IPS-18c (cell line): Measurements from ENCODE around the gene TMEM123.

Experiments
- H3K4me3 ChIP-seq: 2 replicates; pipeline ENCODE4 v1.7.0; 2013; ENCODE audit warnings: low read depth, mild to moderate bottlenecking, low read length, moderate library complexity; ENCODE audit not compliant: insufficient read depth
- H3K9me3 ChIP-seq: one replicate; pipeline ENCODE4 v1.6.1; 2013; ENCODE audit warnings: mild to moderate bottlenecking, low read length, moderate library complexity; ENCODE audit not compliant: control insufficient read depth, insufficient read depth

The TMEM123 gene, protein sequence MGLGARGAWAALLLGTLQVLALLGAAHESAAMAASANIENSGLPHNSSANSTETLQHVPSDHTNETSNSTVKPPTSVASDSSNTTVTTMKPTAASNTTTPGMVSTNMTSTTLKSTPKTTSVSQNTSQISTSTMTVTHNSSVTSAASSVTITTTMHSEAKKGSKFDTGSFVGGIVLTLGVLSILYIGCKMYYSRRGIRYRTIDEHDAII

DNA sequence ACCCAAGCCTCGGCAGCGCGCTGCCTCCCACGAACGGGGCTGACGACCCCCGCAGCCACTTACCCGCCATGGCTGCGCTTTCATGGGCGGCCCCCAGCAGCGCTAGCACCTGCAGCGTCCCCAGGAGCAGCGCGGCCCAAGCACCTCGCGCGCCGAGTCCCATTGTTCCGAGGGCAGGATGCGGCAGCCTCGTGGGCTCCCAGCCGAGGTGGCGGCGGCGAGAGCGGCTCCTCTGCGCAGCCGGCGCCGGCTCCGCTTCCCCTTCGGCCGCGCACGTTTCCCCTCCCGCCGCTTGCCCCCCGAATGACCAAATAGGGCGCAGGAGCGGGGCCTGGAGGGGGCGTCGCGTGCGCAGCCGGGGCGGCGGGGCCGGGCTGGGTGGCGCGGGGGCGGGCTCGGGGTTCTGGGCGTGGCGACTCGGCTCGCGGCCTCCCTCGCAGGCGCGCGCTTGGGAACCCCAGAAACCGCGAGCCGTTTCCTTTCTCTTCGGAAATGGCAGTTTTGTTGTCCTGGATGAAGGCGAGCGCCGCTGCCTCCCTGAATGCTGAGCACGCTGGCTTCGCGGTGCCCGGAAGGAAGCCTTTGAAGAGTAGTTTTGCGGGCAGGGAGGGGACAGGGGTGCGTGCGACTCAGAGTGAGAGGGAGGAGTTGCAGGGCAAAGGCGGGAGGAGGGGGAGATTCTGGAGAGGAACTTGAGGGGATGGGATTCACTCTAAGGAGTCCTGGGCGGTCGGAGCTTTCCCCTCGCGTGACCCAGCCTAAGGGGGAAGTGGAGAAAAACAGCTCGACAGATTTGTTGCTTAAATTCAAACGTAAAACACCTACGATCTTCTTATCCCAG is at the start of gene TMEM123:
Gene TMEM123, minus strand, starts transcription at position 305 of the 841 bp plus-strand sequence. Its CDS starts 142 bp downstream, at position 163.
- Histone ChIP-seq H3K9me3 (no peaks in the 10 kb centered on the region), H3K4me3 (peak within 1 kb of the TSS; percentile 90)

DNA sequence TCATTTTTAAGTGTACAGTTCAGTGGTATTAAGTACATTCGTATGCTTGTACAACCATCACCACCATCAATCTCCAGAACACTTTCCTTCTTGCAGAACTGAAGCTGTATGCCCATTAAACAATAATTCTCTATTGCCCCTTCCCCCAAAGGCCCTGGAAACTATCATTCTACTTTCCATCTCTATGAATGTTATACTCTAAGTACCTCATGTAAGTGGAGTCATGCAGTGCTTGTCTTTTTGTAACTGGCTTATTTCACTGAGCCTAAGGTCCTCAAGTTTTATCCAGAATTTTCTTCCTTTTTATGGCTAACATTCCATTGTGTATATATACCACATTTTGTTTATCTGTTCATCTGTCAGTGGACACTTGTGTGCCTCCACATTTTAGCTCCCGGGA is 48.3 kb upstream of the TMEM123 start:
- no peaks in the 10 kb centered on the region for H3K9me3 ChIP-seq
- no peak overlapping the region for H3K4me3 ChIP-seq

DNA sequence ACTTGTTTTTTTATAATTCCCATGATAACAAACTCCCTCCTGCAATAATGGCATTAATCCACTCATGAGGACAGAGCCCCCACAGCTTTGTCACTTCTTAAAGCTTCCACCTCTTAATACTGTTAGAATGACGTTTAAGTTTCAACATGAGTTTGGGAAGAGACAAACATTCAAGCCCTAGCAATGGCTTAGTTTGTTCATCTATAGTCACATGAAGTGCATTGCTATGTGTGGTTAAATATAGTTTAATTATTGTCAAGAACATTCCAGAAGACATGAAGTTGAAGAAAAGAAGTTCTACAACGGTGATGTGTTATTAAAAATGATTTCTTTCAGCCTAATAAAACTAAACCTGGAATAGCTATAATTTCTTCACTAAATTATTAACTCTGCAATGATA is 47.4 kb upstream of the TMEM123 start:
- Histone ChIP-seq H3K4me3 (no peak overlapping the region), H3K9me3 (no peaks in the 10 kb centered on the region)

DNA sequence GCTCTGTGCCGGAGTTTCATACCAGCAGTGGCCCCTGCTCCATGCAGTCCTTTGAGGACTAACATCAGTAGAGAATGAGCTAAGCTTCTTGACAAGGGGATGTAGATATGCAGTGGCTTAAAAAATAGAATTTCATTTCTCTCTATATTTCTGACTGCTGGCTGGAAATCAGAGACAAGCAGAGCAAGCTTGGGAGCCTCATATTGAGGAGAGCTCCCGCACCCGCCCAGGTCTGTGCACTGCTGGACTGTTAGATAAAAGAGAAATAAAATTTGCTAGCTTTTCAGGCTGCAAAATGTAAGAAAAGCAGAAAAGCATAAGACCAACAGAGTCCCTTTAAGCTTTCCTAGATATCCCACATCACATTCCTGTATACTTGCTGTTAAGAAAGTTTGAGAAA is 46.6 kb upstream of the TMEM123 start:
- Histone ChIP-seq H3K4me3 (no peak overlapping the region), H3K9me3 (no peaks in the 10 kb centered on the region)

DNA sequence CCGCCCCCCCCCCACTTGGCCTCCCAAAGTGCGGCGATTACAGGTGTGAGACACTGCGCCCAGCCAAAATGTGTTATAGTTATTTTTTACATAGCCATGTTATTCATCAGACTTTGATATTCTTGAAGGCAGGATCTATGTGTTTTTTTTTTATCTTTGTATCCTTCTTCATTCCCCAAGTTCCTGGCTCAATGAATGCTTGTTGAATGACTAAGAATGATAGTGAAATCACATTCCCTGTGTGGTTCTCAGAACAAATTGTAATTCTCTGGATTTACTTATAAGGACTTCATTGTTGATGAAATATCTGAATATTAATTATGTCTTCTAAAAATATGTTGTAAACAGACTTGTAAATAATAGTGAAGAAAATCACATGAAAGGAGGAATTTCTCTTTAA is 44.5 kb upstream of the TMEM123 start:
- Histone ChIP-seq H3K9me3 (no peaks in the 10 kb centered on the region), H3K4me3 (no peak overlapping the region)

DNA sequence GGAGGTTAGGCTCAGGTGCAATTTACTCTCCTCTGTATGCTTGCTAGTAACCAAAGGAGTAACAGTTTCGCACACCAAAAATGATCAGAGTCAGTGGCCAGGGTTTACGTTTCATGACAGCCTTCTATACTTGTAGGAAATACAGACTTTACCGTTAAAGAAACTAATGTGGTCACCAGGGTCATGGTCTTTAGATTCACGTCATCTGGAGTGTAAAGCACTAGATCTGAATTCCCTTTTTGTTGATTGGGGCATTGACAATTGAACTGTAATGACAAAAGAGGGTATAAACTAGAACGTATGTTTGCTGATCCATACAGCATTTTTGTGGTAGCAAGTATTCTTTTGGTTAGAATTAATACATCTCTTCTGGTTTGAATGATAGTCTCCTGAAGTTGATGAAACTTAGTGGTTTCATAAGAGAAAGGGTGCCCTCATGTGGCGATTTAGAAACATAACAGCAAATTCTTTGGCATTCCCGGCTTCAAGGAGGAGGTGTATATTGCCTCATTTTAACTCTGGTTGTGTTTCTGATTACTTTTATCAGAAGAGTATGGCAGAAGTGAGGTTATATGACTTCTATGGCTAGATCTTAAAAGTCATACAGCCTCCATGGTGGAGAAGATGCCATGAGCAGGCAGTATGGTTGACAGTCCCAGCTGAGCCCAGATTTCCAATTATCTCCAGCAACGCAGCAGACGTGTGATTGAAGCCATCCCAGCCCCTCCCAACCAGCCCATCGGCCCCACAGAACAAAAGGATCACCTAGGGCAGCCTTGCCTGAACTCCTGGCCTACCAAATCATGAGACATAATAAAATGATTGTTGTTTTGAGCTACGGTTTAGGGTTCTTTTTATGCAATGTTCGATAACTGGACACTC is 42.8 kb upstream of the TMEM123 start:
- Histone ChIP-seq H3K4me3 (no peak overlapping the region), H3K9me3 (no peaks in the 10 kb centered on the region)

DNA sequence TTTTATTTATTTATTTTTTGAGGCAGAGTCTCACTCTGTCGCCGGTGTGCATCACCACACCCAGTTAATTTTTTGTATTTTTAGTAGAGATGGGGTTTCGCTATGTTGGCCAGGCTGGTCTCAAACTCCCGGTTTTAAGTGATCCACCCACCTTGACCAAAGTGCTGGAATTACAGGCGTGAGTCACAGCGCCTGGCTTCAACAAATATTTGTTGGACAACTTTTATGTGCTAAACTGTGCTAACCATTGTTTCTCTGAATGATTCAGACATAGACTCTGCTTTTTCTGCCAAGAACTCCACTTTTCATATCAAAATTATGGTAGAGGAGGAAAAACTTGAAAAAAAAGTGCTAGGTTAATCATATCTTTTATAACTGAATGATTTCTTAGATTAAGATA is 41.7 kb upstream of the TMEM123 start:
- H3K4me3 ChIP-seq = no peak overlapping the region
- no peaks in the 10 kb centered on the region for H3K9me3 ChIP-seq

DNA sequence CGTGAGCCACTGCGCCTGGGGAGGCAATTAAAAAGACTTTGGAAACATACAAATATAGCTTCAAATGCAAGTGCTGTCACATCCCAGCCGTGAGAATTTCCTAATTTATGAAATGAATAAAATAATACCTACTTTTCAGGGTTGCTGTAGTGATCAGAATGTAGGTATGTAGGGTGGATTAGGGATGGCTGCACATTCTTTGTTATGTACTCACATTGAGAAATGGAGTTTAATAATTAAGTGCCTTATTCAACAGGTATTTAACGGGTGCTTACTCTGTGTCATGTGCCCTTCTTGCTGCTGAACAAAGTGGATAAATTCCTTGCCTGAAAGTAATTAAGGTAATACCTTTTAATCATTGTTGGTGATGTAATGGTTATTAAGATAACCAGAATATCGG is 41.0 kb upstream of the TMEM123 start:
- no peak overlapping the region for H3K4me3 ChIP-seq
- H3K9me3 ChIP-seq = no peaks in the 10 kb centered on the region

DNA sequence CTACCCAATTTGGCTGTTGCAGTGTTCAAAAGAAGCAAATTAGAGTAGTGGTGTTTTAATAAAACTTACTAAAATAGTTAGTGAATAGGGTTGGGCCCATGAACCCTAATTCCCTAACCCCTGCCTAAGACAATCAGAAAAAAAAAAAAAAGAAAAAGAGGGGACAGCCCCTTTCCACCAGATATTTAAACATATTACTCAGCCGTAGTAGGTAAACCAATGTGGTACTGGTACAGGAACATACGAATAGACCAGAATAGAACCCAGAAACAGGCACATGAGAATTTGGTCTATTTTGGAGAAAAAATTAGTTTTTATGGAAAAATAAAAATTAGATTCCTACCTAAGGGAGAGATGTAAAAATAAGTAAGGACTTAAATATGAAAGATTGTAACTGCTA is 39.4 kb upstream of the TMEM123 start:
- Histone ChIP-seq H3K4me3 (no peak overlapping the region), H3K9me3 (no peaks in the 10 kb centered on the region)

DNA sequence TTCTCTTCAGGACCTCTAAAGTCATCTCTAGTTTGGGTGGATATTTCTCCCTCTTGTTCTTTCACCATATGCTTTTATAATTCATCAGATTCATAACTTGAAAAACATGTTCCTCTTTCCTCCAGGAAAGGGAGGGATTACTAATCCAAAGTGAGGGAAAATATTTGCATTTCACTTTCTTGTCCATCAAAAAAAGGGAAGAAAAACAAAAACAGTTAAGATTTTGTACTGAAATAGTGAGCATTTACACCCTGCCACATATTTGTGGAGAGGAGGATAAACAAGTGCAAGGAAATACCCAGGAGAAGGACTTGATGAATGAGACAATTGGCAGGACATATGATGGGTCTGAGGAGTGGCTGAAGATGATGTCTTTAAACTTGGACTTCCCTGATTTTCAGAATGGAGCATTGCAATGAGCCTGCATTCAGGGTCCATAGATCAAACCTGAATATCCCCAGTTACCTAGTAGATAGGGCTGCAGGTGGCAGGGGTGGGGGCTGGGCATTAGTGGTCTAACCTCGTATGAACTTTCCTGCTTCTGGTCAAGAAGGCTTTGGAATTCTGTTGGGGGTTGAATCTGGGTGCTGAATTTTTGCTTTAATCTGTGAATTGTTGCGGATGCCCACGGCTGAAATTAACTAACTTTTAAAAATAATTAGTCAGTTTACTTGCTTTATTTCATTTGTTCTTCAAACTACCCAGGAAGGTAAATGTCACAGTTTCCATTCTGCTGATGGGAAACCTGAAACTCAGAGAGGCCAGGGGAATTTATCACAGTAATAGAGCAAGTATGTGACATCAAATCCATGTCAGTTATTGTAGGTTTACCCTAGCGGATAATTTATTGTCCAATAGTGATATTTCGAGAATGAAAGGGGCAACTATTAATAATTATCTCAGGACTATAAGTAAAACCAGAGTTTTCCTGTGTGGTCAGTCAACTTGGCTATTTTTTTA is 36.9 kb upstream of the TMEM123 start:
- Histone ChIP-seq H3K4me3 (no peak overlapping the region), H3K9me3 (no peaks in the 10 kb centered on the region)

DNA sequence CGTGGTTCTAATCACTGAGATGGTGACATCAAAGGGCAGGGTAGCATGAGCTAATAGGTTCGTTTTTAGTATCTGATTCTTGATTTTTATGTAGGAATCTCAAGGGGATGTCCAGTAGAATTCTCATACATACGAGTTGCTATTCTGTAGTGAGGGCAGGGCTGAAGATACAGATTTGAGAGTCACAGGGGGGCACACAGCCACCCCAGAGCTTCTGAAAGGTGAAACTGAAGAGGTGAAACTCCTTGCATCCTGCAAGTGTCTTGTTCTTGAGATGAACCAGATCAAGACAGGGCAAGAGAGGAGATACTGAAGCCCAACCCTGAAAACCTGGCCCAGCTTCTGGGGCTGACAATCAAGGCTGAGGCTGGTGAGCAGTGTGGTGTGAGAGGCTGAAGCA is 35.6 kb upstream of the TMEM123 start:
- Histone ChIP-seq H3K9me3 (no peaks in the 10 kb centered on the region), H3K4me3 (no peak overlapping the region)

DNA sequence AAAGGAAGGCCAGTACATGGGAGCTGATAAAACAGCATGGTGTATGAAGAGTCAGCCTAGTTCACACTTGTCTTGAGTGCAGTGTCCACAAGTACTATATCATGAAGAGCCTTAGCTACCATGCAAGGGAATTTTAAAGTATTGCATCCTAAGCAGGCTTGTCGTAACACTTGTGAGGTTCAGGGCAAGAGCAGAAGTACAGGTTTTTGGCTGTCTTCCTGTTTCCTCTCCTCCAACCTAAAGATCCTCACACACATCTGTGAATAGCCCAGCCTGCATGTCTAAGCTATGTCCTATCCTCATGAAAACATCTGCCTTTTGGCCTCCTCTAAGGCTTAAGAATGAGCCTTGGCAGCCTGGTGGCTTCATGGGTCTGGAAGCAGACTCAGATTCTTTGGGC is 34.6 kb upstream of the TMEM123 start:
- H3K4me3 ChIP-seq = no peak overlapping the region
- no peaks in the 10 kb centered on the region for H3K9me3 ChIP-seq

DNA sequence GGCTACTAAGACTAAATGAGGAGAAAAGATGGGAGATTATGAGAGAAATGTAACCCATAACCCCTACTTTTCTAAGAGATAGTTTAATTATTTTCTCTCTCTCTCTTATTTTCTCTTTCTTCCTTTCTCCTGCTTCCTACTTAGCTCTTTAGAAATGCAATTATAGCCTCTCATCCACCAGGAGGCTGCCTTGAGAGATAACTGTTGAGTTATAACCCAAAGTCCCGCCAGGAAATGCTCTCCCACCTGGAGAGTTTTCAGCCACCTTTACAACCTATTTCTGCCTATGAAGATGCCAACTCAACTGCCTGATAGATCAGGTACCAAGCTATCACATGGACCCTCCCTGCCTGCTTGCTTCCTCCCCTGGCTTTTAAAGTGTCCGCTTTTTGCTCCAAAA is 34.0 kb upstream of the TMEM123 start:
- H3K9me3 ChIP-seq = no peaks in the 10 kb centered on the region
- H3K4me3 ChIP-seq = no peak overlapping the region

DNA sequence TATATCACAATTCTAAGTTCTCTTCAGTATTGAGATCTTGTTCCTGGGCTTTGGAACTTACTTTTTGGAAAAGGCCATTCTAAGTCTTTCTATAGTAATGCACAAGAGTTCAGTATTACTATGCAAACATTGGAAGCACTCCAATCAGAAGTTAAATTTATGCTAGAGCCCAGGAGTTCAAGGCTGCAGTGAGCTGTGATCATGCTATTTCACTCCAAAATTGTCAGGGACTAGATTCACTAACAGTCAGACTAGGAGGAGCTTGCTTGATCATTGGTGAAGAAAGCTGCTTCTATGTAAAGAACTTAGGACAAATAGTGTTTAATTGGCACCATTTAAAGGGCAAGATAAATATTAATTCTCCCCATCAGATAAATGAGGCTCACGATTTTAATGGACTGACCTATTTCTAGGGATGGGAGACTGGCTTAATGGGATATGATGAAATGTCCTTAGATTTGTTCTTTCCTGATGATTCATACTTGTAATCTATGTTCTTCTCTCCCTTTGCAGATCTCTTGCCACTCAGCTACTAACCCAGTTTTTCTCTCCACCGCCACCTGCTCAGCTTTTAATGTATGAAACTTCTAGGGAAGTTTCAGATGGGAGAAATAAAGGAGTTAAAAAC is 32.6 kb upstream of the TMEM123 start:
- Histone ChIP-seq H3K9me3 (no peaks in the 10 kb centered on the region), H3K4me3 (no peak overlapping the region)

DNA sequence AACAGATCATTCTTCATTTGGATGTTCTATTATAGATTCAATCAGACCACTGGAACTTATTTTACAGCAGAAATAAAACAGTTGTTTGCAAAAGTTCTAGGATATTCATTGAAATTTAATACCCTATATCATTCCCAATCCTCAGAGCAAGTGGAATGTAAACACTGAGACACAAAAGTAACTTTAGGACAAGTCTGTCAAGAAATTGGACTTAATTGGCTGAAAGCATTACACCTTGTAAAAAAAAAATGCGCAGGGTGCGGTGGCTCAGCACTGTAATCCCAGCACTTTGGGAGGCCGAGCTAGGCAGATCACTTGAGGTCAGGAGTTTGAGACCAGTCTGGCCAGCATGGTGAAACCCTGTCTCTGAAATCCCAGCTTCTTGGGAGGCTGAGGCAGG is 29.9 kb upstream of the TMEM123 start:
- H3K4me3 ChIP-seq = no peak overlapping the region
- no peaks in the 10 kb centered on the region for H3K9me3 ChIP-seq

DNA sequence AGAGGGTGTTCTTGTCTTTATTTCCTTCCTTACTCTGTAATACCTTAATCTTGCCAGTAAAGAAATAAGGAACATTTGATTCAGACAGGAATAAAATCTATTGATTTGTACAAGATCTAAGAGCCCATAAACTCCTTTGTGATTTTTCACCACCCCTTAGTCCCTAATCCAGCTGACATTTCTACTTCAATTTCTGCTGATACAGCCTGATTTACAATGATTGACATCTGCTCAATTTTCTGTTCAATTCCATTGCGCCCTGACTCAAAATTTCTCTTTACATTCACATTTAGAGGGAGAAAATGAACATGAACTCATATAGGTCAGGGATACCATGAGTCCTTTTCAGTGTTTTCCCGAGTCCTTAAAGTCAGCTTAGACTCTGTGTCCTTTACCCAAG is 27.2 kb upstream of the TMEM123 start:
- H3K4me3 ChIP-seq = no peak overlapping the region
- no peaks in the 10 kb centered on the region for H3K9me3 ChIP-seq
